Small intestine (tissue), 7 donors: Measurements from ENCODE around the gene PC. TPM values are rescaled to one million over a fixed set of nuclear protein-coding genes. Genes with fewer than 3 reads are reported as not detected.
A peak's percentile ranks its signal among the peaks of the same experiment; 100 is the strongest.
"Not testable (repeated sequence)": the region's sequence is repeated elsewhere in the genome, so short reads cannot be mapped to it uniquely, and the experiment has no call there.

ENCODE experiments used
- DNase-seq, 2 donors: peaks; one replicate each; pipeline versions ENCODE4 v3.0.0 to v3.0.0-alpha.2; 2013
- FAIRE-seq: peaks from 2 replicates; lab custom pipeline; 2012; peaks lifted over from hg19 to GRCh38; lab: Jason Lieb, UNC
- H3K27ac ChIP-seq, 3 donors: one replicate each; pipeline ENCODE4 v1.5.1; 2013; ENCODE audit warnings: low read length in 2 of 3, mild to moderate bottlenecking in 2 of 3, control low read depth in 1 of 3, inconsistent platforms in 1 of 3, low read depth in 1 of 3, moderate library complexity in 1 of 3
- H3K27me3 ChIP-seq, 3 donors: one replicate each; pipeline ENCODE4 v1.6.1; 2013; ENCODE audit warnings: low read length in 3 of 3, inconsistent platforms in 1 of 3; ENCODE audit not compliant: control insufficient read depth in 3 of 3, insufficient read depth in 3 of 3
- H3K36me3 ChIP-seq, 3 donors: one replicate each; pipeline ENCODE4 v1.6.1; 2013; ENCODE audit warnings: low read length in 3 of 3, inconsistent platforms in 1 of 3, low read depth in 1 of 3, mild to moderate bottlenecking in 1 of 3, moderate library complexity in 1 of 3; ENCODE audit not compliant: control insufficient read depth in 3 of 3, insufficient read depth in 2 of 3
- H3K4me1 ChIP-seq, 3 donors: one replicate each; pipeline ENCODE4 v1.6.1; 2013; ENCODE audit warnings: low read length in 2 of 3, inconsistent platforms in 1 of 3, low read depth in 1 of 3, mild to moderate bottlenecking in 1 of 3, moderate library complexity in 1 of 3; ENCODE audit not compliant: control insufficient read depth in 3 of 3, insufficient read depth in 2 of 3
- H3K4me3 ChIP-seq, 3 donors: one replicate each; pipeline ENCODE4 v1.5.1; 2013; ENCODE audit warnings: low read length in 3 of 3, control low read depth in 1 of 3, inconsistent platforms in 1 of 3, low read depth in 1 of 3, mild to moderate bottlenecking in 1 of 3, moderate library complexity in 1 of 3
- H3K9me3 ChIP-seq, 2 donors: one replicate each; pipeline ENCODE4 v1.6.1; 2013; ENCODE audit warnings: low read depth in 1 of 2, low read length in 1 of 2; ENCODE audit not compliant: control insufficient read depth in 2 of 2, insufficient read depth in 1 of 2
- WGBS, 3 donors: extraction: QIAGEN DNeasy Blood & Tissue Kit; methylation state at CpG; one replicate each; pipeline ENCODE4 v1.1.7; 2013; 5-methylcytosine and 5-hydroxymethylcytosine counted together
- polyA plus RNA-seq, 4 donors: library from polyadenylated mRNA; stranded (reverse) in 3 of 4; unstranded in 1 of 4; fragments of 200-250 nt in 3 of 4; fragments of 120-200 nt in 1 of 4; gene quantifications; one replicate each; pipeline versions ENCODE4 v1.2.1 to v1.2.3, GENCODE V29; 2013
- donor health status: healthy with polysubstance abuse.
- donor health status: control.
- donor health status: control.
- donor health status: Bipolar disorder and iron deficiency.
- donor health status: healthy.

PC gene
- polyA plus RNA-seq, 4 donors = 19.9 to 89.5 (median 46.6) TPM

- Histone ChIP-seq H3K36me3 (peaks cover 0 to 51% (median 0%) of the 10 kb centered on the region in 3 donors), H3K4me1 (peaks cover 4 to 18% (median 11%) of the 10 kb centered on the region in 3 donors), H3K27ac (no peak overlapping the region), H3K4me3 (peak overlapping the region in 1 of 3 donors; percentile 99), H3K27me3 (no peaks in the 10 kb centered on the region), H3K9me3 (no peaks in the 10 kb centered on the region)
- FAIRE-seq (no peak), DNase-seq (no peak)
- 84 to 85% (median 85%) methylated on average over 7 of the region's 7 CpGs for WGBS, 3 donors
Measured at GRCh38 chr11:66841861-66842260, 116.3 kb downstream of the PC start.

GRCh38 chr11:66840317-66841091 lies 117.7 kb downstream of the PC start:
- Histone ChIP-seq H3K36me3 (peaks cover 0 to 42% (median 0%) of the 10 kb centered on the region in 3 donors), H3K27ac (no peak overlapping the region), H3K27me3 (no peaks in the 10 kb centered on the region), H3K4me1 (peaks cover 4 to 18% (median 11%) of the 10 kb centered on the region in 3 donors), H3K9me3 (no peaks in the 10 kb centered on the region), H3K4me3 (no peak overlapping the region)
- DNase-seq = no peak
- FAIRE-seq = no peak
- WGBS, 3 donors = 83 to 89% (median 87%) methylated on average over 4 of the region's 4 CpGs

DNA sequence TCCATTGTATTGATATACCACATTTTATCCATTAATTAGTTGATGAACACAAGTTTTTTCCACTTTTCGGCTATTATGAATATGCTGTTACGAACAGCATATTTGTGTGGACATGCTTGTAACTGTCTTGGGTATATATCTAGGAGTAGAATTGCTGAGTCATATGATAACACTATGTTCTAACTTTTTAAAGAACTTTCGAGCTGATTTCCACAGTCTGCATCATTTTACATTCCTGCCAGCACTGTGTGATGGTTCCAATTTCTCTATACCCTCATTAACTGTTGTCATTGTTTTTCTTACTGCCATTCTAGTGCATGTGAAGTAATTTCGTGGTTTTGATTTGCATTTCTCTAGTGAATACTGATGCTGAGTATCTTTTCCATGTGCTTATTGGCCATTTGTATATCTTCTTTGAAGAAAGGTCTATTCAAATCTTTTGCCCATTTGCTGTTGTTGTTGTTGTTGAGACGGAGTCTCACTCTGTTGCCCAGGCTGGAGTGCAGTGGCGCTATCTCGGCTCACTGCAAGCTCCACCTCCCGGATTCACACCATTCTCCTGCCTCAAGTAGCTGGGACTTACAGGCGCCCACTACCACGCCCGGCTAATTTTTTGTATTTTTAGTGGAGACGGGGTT lies 122.3 kb downstream of the PC start:
- Histone ChIP-seq H3K4me3 (no peak overlapping the region), H3K27me3 (no peaks in the 10 kb centered on the region), H3K27ac (no peak overlapping the region), H3K4me1 (no peaks in the 10 kb centered on the region), H3K36me3 (peaks cover 0 to 36% (median 0%) of the 10 kb centered on the region in 3 donors), H3K9me3 (no peaks in the 10 kb centered on the region)
- DNase-seq (no peak), FAIRE-seq (no peak)
- WGBS, 3 donors = 88 to 91% (median 91%) methylated on average over 12 of the region's 12 CpGs

DNA sequence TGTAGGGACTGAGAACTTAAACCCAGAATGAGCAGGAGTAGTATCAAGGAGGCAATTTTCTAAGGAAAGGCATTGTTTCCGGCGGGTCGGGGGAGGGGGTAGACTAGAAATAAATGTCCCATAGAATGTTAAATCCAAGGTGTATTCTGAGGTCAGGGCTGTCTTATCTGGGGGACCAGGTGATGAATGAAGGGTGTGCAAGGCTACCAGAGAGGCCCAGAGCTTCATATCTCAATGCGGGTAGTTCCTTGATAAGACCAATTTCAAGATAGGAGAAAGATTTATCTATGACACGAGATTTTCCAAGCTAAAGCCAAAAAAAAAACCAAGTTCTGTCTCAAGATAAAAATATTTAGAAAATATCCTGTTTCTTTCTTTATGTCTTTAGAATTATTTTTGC lies 123.2 kb downstream of the PC start:
- Histone ChIP-seq H3K4me3 (no peak overlapping the region), H3K4me1 (no peaks in the 10 kb centered on the region), H3K36me3 (peaks cover 0 to 30% (median 0%) of the 10 kb centered on the region in 3 donors), H3K27me3 (no peaks in the 10 kb centered on the region), H3K9me3 (no peaks in the 10 kb centered on the region), H3K27ac (no peak overlapping the region)
- no peak for DNase-seq
- WGBS, 3 donors = 60 to 70% (median 68%) methylated on average over 5 of the region's 5 CpGs
- no peak for FAIRE-seq

DNA sequence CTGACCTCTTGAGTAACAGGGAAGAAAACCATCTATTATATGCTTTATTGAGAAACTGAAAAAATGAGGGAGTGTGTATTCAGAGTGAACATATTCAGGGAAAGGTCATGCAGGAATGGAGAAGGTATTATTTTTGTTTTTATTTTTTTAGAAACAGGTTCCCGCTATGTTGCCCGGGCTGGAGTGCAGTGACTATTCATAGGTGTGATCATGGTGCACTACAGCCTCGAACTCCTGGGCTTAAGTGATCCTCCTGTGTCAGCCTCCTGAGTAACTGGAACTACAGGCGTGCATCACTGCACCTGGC lies 123.7 kb downstream of the PC start:
- WGBS, 3 donors = 46 to 59% (median 54%) methylated on average over 4 of the region's 4 CpGs
- peaks cover 0 to 28% (median 0%) of the 10 kb centered on the region in 3 donors for H3K36me3 ChIP-seq
- DNase-seq (no peak), FAIRE-seq (no peak)
- no peaks in the 10 kb centered on the region for H3K9me3 ChIP-seq
- no peak overlapping the region for H3K27ac ChIP-seq
- no peak overlapping the region for H3K4me3 ChIP-seq
- no peaks in the 10 kb centered on the region for H3K4me1 ChIP-seq
- no peaks in the 10 kb centered on the region for H3K27me3 ChIP-seq

- H3K9me3 ChIP-seq, H3K4me1 ChIP-seq, H3K27ac ChIP-seq, H3K4me3 ChIP-seq, DNase-seq, H3K27me3 ChIP-seq, FAIRE-seq: not testable (repeated sequence)
- H3K36me3 ChIP-seq = peaks cover 0 to 22% (median 7%) of the 10 kb centered on the region in 3 donors
- WGBS, 3 donors = 94 to 98% (median 97%) methylated on average over 3 of the region's 4 CpGs
Measured at GRCh38 chr11:66824573-66824972, 133.6 kb downstream of the PC start.

GRCh38 chr11:66823700-66824099 lies 134.5 kb downstream of the PC start:
- Histone ChIP-seq H3K36me3 (peaks cover 0 to 15% (median 6%) of the 10 kb centered on the region in 3 donors), H3K27ac (no peak overlapping the region), H3K9me3 (no peaks in the 10 kb centered on the region), H3K4me1 (no peaks in the 10 kb centered on the region), H3K27me3 (no peaks in the 10 kb centered on the region), H3K4me3 (no peak overlapping the region)
- DNase-seq (no peak), FAIRE-seq (no peak)
- 93 to 97% (median 96%) methylated on average over 4 of the region's 4 CpGs for WGBS, 3 donors

DNA sequence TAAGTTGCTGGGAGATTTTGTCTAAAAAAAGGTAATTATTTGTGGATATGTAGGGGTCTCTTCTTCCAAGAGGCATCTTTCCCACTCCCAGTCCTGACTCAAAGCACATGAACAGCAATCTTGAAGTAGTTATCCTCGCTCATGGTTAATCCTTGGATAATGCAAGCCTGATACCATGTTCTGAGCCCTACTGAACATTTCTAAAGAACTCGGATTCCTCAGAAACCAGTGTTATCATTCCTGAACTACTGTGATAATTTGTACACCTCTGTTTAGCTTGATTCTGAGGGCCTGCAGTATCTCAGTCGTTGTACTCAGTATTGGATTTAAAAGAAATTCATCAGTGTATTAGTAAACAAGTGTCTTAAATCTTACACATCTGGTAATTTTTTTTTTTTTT lies 137.3 kb downstream of the PC start:
- Histone ChIP-seq H3K4me3 (no peak overlapping the region), H3K27me3 (no peaks in the 10 kb centered on the region), H3K4me1 (no peaks in the 10 kb centered on the region), H3K36me3 (peaks cover 0 to 21% (median 5%) of the 10 kb centered on the region in 3 donors), H3K27ac (no peak overlapping the region), H3K9me3 (no peaks in the 10 kb centered on the region)
- no peak for DNase-seq
- 74 to 89% (median 85%) methylated on average over 3 of the region's 3 CpGs for WGBS, 3 donors
- no peak for FAIRE-seq
